ACHN (cell line): ENCODE results near the gene STAC2.
"Not testable (repeated sequence)": the region's sequence is repeated elsewhere in the genome, so short reads cannot be mapped to it uniquely, and the experiment has no call there.

Source experiments
- DNase-seq: peaks from one replicate; pipeline ENCODE4 v3.0.0-alpha.2; 2015
- in situ Hi-C: cut with HindIII; loops from 2 replicates; pipeline ENCODE4 v1.10.0; 2017; ENCODE audit warnings: low sequenced_read_pairs, low pct_ligation_motif_present, low pct_unique_long_range_greater_than_20kb

Gene STAC2

DNA sequence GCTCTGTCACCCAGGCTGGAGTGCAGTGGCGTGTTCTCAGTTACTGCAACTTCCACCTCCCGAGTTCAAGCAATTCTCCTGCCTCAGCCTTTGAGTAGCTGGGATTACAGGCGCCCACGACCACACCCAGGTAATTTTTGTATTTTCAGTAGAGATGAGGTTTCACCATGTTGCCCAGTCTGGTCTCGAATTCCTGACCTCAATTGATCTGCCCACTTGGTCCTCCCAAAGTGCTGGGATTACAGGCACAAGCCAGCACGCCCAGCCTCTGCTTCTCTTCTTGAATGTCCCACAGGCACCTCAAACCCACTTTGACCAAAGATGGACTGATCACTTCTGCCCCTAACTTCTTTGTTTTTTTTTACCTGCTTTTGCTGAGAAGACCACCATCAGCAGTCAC, 55.2 kb downstream of the STAC2 start:
- DNase-seq = no peak
- in situ Hi-C loops = no loop called here

DNA sequence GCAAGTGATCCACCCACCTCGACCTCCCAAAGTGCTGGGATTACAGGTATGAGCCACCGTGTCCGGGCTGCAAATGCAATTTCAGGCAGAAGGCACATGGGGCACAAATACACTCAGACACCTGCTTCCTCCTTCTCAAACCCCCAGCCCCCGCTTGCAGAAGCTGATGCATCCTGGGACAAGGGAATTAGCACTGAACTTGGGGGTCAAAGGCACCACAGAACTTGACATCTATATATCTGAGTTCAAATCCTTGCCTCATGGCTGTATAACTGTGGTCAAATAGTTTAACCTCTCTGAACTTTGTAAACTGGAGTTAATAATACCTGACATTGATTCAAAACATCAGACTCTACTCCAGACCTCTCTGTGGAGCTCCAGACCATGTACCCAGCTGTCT, 55.6 kb downstream of the STAC2 start:
- no peak for DNase-seq
- in situ Hi-C loops = no loop called here

DNA sequence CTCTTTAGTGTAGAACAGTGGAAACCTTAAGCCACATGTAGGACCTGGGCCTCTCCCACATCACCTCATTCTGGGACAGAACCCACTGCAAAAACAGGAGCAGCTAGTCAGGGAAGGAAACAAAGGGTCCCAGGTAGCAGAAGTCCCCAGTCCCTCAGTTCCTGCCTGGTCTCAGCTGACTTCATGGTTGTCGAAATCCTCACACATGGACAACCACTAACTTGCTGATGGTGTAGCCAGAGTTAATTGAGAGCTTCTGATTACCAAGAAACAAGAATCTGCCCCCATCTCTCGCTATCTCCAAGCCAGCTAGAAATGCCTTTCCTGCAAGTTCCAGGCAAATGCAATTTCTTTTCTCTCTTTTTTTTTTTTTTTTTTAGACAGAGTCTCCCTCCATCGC, 56.2 kb downstream of the STAC2 start:
- no peak for DNase-seq
- in situ Hi-C loops = no loop called here

DNA sequence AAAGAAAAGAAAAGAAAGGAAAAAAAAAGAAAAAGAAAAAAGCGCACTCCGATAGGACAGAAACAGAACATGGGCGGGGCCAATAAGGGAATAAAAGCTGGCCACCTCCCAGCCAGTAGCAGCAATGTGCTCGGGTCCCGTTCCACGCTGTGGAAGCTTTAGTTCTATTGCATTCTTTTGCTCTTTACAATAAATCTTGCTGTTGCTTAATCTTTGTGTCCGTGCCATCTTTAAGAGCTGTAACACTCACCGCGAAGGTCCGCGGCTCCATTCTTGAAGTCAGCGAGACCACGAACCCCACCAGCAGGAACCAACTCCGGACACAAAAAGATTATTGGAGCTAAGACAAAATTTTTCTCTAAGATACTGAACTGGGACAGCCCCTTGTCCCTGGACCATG, 56.6 kb downstream of the STAC2 start:
- DNase-seq = no peak
- in situ Hi-C loops = no loop called here

DNA sequence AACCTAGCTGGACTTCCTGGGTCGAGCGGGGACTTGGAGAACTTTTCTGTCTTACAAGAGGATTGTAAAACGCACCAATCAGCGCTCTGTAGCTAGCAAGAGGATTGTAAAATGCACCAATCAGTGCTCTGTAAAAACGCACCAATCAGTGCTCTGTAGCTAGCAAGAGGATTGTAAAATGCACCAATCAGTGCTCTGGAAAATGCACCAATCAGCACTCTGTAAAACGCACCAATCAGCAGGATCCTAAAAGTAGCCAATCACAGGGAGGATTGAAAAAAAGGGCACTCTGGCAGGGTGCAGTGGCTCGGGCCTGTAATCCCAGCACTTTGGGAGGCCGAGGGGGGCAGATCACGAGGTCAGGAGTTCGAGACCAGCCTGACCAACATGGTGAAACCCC, 57.2 kb downstream of the STAC2 start:
- in situ Hi-C loops, DNase-seq: not testable (repeated sequence)

DNA sequence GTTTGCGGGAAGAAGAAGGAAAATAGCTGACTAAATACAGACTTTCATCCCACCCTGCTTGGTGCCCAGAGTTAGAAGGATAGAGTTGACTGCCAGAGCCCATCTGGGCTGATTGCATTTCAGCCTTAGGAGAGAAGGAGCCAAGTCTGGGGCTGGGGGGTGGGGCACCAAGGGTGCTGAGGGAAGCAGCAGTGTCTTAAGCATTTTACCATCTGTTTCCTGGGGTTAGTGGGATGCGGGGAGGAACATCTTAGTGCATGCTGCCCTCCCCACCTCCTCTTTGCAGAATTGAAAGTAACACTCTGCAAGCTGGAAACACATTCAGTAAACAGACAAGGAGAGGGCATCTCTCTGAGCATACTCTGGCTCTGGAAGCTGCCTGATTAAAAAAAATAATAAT, 58.3 kb downstream of the STAC2 start:
- DNase-seq = no peak
- in situ Hi-C loops = no loop called here

DNA sequence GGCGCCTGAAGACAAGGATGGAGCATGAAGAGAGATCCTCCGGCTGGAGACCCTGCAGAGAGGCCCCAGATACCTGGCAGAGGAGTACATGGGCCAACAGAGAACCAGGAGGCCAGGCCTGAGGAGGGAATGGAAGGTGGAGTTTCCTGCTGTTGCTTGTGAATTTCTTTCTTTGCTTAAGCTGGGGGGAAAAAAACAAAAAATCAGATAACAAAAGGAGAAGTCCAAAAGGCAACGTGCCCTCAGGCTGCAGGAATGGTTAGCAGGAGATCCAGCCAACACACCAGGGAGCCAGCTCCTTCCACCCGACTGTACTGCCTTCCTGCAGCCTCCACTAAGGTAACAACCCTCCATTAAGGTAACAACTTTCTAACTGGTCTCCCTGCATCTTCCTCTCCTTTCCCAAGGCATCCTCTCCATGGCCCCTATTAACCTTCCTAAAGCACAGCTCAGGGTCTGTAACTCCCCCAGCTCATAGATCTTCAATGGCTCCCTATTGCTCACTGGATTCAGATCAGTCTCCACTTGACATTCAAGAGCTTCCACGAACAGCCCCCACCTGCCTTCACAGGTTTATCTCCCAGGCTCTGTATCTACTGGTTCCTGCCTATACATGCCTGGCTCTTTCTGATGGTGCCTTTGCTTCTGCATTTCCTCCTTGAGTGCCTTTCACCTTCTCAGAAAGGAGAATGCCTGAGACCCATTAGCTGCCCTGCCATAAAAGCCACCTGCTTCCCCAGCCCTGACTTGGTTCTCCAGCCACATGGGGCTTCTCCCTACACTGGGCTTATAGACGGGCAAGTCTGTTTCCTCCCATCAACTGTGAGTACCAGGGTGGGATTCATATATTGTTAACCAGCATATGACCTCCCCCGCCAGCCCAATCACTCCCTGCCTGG, 59.1 kb downstream of the STAC2 start:
- DNase-seq = no peak
- in situ Hi-C loops = no loop called here

DNA sequence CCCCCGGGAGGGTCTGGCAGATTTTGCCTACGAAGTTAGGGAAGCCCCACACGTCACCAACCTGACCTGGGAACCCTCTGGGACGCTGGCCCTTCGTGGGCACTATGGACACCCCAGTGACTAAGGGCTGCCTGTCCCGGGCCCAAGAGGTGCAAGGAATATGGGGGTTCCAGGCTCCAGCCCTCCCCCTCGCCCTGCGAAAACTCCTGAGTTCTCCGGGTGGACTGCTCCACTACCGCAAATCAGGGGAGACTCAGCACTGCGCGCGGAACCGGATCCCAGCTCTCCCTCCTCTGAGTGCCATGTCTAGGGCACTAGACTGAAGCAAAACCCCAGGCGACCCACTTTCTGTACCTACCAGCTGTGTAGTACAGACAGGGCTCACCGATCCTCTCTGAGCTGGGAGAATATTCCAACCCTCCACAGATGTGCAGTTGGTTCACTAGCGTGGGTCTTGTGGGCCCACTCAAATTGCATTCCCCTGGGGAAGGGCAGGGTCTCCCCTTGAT, 59.9 kb downstream of the STAC2 start, which contains the start of gene ARL5C:
TSS of gene ARL5C (minus strand) at position 321 of the 509 bp plus-strand sequence. CDS start 401 bp downstream, outside the sequence.
- in situ Hi-C loops = no loop called here
- no peak for DNase-seq

DNA sequence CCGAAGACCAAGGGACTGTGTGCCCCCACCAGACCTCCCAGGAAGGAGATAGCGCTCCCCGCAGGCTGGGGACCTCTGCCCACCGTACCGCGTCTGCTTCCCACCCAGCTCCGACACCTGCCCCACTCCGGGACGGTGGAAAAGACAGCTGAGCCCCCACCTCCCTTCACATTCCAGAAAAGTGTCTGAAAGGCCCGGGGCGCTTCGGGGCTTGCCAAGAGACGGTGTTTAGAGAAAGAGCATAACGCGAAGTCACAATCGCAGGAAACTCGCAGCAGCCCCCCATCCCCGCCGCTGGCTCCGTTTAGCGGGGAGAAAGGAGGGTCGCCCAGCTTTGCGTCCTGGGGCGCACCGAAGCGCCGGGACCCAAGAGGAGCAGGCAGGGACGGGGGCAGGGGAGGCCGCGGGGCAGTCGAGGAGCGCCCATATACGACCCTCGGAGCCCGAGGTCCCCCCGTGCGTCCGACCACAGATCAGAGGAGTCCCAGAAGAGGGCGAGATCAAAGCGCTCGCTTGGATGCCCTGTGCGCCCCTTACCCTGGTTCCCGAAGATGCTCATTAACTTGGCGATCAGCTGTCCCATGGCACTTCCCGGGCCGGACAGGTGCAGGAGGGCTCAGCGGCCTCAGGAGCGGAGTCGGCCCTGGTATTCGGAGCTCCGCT, 60.4 kb downstream of the STAC2 start:
- no peak for DNase-seq
- in situ Hi-C loops = no loop called here

DNA sequence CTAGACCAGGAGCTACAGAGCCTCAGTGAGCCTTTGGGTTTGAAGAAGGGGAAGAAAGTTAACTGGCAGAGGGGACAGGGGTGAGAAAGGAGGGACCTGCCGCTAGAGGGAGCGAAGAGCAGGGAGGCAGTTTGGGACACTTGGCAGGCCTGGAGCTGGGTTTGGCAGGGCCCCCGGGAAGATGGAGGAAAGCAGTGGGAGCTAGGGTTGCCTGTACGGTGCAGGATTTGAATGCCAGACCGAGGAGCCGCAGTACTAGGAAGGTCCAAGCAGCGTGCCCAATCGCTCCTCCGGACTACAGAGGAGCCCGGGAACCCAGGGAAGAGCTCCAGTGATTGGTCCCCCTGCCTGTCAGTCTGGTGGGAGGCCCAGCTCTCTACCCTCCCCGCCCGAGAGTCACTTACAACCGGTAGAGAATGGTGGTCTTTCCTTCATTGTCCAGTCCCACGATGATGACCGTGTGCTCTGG, 61.0 kb downstream of the STAC2 start:
- peak; percentile 83 for DNase-seq
- in situ Hi-C loops = no loop called here

DNA sequence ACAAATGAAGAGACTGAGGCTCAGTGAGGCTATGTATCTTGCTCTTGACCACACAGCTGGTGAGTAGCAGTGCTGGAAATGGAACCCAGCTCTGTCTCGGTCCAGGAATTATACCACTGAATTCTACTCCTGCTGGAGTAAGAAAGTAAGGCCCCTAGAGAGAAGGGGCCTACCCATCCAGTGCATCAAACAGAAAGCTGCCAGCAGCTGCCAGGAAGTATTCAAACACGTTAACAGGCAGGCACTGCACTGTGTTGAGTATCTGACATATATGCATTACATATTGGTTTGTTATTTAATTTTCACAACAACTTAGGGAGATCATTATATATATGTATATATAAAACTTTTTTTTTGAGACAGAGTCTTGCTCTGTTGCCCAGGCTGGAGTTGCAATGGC, 63.8 kb downstream of the STAC2 start:
- in situ Hi-C loops = no loop called here

More for the DNA sequence above, 63.8 kb downstream of the STAC2 start:
- DNase-seq = no peak
